Heart left ventricle (tissue), 16 donors: ENCODE results near the gene ANKRD39. TPM values are rescaled to one million over a fixed set of nuclear protein-coding genes. Genes with fewer than 3 reads are reported as not detected.
A peak's percentile ranks its signal among the peaks of the same experiment; 100 is the strongest.

ENCODE experiments used
- ATAC-seq, 4 donors: fragments of 200-7000 bp; cut with Tn5 transposase; one replicate each; pipeline ENCODE4 v1.9.1; 2020 to 2022; ENCODE audit warnings: moderate library complexity in 4 of 4, mild to moderate bottlenecking in 3 of 4, moderate number of reproducible peaks in 1 of 4
- DNase-seq, 5 donors: peaks; one replicate each; pipeline ENCODE4 v3.0.0-alpha.2; 2020
- H3K27ac ChIP-seq, 12 donors: fragments of 200-600 bp; sonication (generic) in 4 of 12; one replicate each; pipeline versions ENCODE4 v1.5.0 to v1.8.0; 2016 to 2022; ENCODE audit warnings: mild to moderate bottlenecking in 2 of 12
- H3K27me3 ChIP-seq, 9 donors: fragments of 200-600 bp; sonication (generic) in 2 of 9; one replicate each; pipeline versions ENCODE4 v1.5.1 to v1.8.0; 2016 to 2022; ENCODE audit warnings: mild to moderate bottlenecking in 3 of 9
- H3K36me3 ChIP-seq, 9 donors: fragments of 200-600 bp; sonication (generic) in 2 of 9; one replicate each; pipeline versions ENCODE4 v1.5.0 to v1.8.0; 2018 to 2022; ENCODE audit warnings: mild to moderate bottlenecking in 2 of 9
- H3K4me1 ChIP-seq, 12 donors: fragments of 200-600 bp; sonication (generic) in 4 of 12; one replicate each; pipeline versions ENCODE4 v1.5.0 to v1.8.0; 2016 to 2022; ENCODE audit warnings: mild to moderate bottlenecking in 3 of 12
- H3K4me3 ChIP-seq, 12 donors: fragments of 200-600 bp; sonication (generic) in 4 of 12; one replicate each; pipeline versions ENCODE4 v1.5.0 to v1.8.0; 2017 to 2022; ENCODE audit warnings: mild to moderate bottlenecking in 9 of 12, moderate library complexity in 4 of 12
- H3K9me3 ChIP-seq, 12 donors: fragments of 200-600 bp; sonication (generic) in 4 of 12; one replicate each; pipeline versions ENCODE4 v1.5.0 to v1.8.0; 2016 to 2022; ENCODE audit warnings: mild to moderate bottlenecking in 1 of 12
- CTCF ChIP-seq, 12 donors: fragments of 200-600 bp; sonication (generic) in 4 of 12; IDR thresholded peaks; one replicate each; pipeline versions ENCODE4 v1.5.0 to v1.8.0; 2018 to 2022; ENCODE audit warnings: antibody characterized with exemption in 12 of 12, mild to moderate bottlenecking in 5 of 12
- POLR2A ChIP-seq, 2 donors: fragments of 450-650 bp; IDR thresholded peaks; one replicate each; pipeline ENCODE4 v1.6.1; 2017; ENCODE audit warnings: antibody characterized with exemption in 2 of 2, mild to moderate bottlenecking in 2 of 2, moderate library complexity in 2 of 2
- WGBS, 4 donors: extraction: QIAGEN DNeasy Blood & Tissue Kit in 2 of 4; methylation state at CpG; one replicate each; pipeline versions ENCODE4 v1.1.5 to v1.1.7; 2013 to 2018; 5-methylcytosine and 5-hydroxymethylcytosine counted together
- intact Hi-C, 10 donors: fragments of 100-400 bp; cut with DNase I; formaldehyde crosslinking; loops; one replicate each; pipeline versions ENCODE4 v1.11.1 to v1.14.2; 2022
- polyA plus RNA-seq, 2 donors: library from polyadenylated mRNA; stranded (reverse); fragments of 200-250 nt; gene quantifications; one replicate each; pipeline ENCODE4 v1.2.3, GENCODE V29; 2013
- total RNA-seq, 9 donors: library from RNA; depleted of rRNA in 2 of 9; stranded (reverse); fragments of >200 nt in 2 of 9; fragmentation: NEBNext Ultra II Directional in 3 of 9; extraction: Animal tissue kit (Norgen Biotek cat#: 25700) in 3 of 9; gene quantifications; one replicate each; pipeline versions ENCODE4 v1.1.0 to v1.2.4, GENCODE V29; 2016 to 2023
- donor health status: ischemic (EF 13 %, LVEDD 7.1; RV severe dilation, severe dysfunction).
- donor health status: healthy with polysubstance abuse.
- donor health status: DM: no; HTN: yes; CAD: no.
- donor health status: DM: no; HTN: no; CAD: no.
- donor health status: ischemic (EF 25% LVEDD 6.9; RV normal size, moderate dysfunction).
- donor health status: ischemic (EF 25% LVEDD 5.7; RV mildly dilated, moderate dysfunction).
- donor health status: healthy.
- donor health status: DM: yes; HTN: yes; CAD: no.
- donor health status: ischemic (EF 35%, LVEDD 5.7; RV mildly dilated, moderate dysfunction).
- donor health status: nonischemic (EF 11% LVEDD 7.7; RV severe dilation, severe dysfunction).
- donor health status: DM: yes; HTN: yes; CAD: no.
- donor health status: PGD.
- donor health status: ischemic (EF 29% LVEDD 5.4; RV normal size, mild dysfunction).
- donor health status: nonischemic (EF 23%, LVEDD 6.1; RV moderate dilation, normal function).

Gene ANKRD39
- total and polyA plus RNA-seq, 11 donors = 13.3 to 33.4 (median 17.5) TPM

DNA sequence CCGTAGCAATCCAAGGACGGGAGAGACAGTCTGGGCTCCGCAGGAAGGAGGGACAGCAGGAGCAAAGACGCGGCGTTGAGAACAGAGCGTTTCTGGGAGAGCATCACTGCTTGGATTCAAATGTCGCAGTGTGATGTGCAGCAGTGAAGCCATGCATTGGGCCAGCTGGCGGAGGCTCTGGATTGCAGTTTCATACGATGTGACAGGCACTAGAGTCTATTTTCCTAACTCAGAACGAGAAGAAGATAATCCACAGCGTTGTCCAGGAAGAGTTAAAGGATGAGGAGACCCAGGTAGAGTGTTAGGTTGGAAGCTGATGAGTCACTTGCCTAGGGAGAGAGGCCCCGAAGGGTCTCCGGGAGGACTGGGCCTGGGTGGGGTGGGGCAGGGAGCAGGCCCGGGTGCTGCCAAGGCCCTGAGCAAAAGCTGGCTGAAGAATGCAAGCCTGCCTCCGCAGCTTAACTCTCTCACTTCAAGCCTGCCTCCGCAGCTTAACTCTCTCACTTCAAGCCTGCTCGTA lies 29.7 kb upstream of the ANKRD39 start:
- Histone ChIP-seq H3K4me3 (no peak overlapping the region), H3K9me3 (no peaks in the 10 kb centered on the region), H3K27me3 (peaks cover 0 to 4% (median 0%) of the 10 kb centered on the region in 9 donors), H3K4me1 (peaks cover 0 to 63% (median 39%) of the 10 kb centered on the region in 12 donors), H3K27ac (peak overlapping the region in 9 of 12 donors; percentile 15 to 85 (median 46)), H3K36me3 (no peaks in the 10 kb centered on the region)
- intact Hi-C loops = no loop called here
- WGBS, 4 donors = 57 to 60% (median 58%) methylated on average over 18 of the region's 18 CpGs
- no peak for DNase-seq
- peak in 3 of 4 donors; percentile 45 to 55 (median 48) for ATAC-seq
- no peak for TF ChIP-seq POLR2A (IDR thresholded peaks at IDR 0.05)
- TF ChIP-seq CTCF (IDR thresholded peaks at IDR 0.05) = no peak

- Histone ChIP-seq H3K4me3 (no peak overlapping the region), H3K4me1 (peaks cover 0 to 60% (median 33%) of the 10 kb centered on the region in 12 donors), H3K9me3 (no peaks in the 10 kb centered on the region), H3K27me3 (peaks cover 0 to 4% (median 0%) of the 10 kb centered on the region in 9 donors), H3K27ac (peak overlapping the region in 1 of 12 donors; percentile 85), H3K36me3 (no peaks in the 10 kb centered on the region)
- intact Hi-C loops = no loop called here
- no peak for TF ChIP-seq CTCF (IDR thresholded peaks at IDR 0.05)
- TF ChIP-seq POLR2A (IDR thresholded peaks at IDR 0.05) = no peak
- 94 to 96% (median 95%) methylated on average over 20 to 23 of the region's 23 CpGs for WGBS, 4 donors
- ATAC-seq = no peak
- DNase-seq = no peak
These were observed 27.9 kb upstream of the ANKRD39 start for GRCh38 chr2:96885432-96886347.

DNA sequence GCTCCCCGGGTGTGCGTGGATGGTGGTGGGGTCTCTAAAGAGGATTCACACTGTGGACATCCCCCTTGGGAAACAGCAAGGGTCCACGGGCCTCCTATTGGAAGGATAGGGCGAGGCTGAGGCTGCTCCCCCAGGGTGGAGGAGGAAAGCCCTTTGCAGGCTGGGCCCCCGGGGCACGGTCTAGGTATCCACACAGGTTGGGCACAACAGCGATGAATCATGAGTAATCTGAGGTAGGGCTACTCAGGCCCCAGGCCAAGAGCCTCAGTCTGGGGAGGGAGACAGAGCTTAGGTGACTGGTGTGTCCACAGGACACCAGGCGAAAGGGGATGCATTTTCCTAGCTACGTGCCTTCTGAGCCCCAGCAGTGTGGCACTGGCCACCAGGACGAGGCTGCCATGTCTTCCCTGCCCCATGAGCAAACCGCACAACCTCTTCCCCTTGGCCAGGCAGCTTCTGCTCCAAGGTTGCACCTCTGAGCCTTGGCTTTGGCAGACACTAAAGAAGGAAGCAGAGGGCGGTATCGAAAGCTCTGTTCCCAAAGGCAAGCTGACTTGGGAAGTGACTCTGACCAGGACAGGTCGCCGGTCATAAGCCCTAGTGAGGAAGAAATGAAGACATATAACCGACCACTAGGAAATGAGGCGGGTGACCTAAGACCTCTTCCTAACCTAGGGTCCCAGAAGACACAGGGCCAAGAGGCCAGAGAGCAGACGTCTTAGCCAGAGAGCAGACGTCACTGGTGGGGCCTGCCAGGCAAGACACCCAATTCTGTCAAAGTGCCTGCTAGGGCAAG lies 26.7 kb upstream of the ANKRD39 start:
- H3K4me1 ChIP-seq = peaks cover 0 to 58% (median 31%) of the 10 kb centered on the region in 12 donors
- DNase-seq (no peak), ATAC-seq (peak in 1 of 4 donors; percentile 31)
- H3K4me3 ChIP-seq = no peak overlapping the region
- intact Hi-C loops = no loop called here
- peak overlapping the region in 1 of 12 donors; percentile 30 for H3K27ac ChIP-seq
- no peaks in the 10 kb centered on the region for H3K36me3 ChIP-seq
- no peaks in the 10 kb centered on the region for H3K9me3 ChIP-seq
- WGBS, 4 donors = 65 to 84% (median 72%) methylated on average over 11 to 19 of the region's 19 CpGs
- peaks cover 0 to 4% (median 0%) of the 10 kb centered on the region in 9 donors for H3K27me3 ChIP-seq
- no peak for TF ChIP-seq POLR2A (IDR thresholded peaks at IDR 0.05)
- no peak for TF ChIP-seq CTCF (IDR thresholded peaks at IDR 0.05)
